K562 (cell line): ENCODE results near the gene ERVK3-1. TPM values are rescaled to one million over a fixed set of nuclear protein-coding genes. Genes with fewer than 3 reads are reported as not detected.
A peak's percentile ranks its signal among the peaks of the same experiment; 100 is the strongest.

Source experiments
- CREBBP ChIP-seq: IDR thresholded peaks from one replicate; pipeline ENCODE4 v1.6.1; 2012; ENCODE audit warnings: low read depth, mild to moderate bottlenecking, control low read depth, inconsistent platforms, low read length
- HNRNPUL1 ChIP-seq: fragments of 200-400 bp; formaldehyde crosslinking; IDR thresholded peaks from 2 replicates; pipeline ENCODE4 v1.6.1; 2017; ENCODE audit warnings: low read length
- MAZ ChIP-seq, 2 experiments: fragments of 450-650 bp in 1 of 2; sonication (generic) in 1 of 2; formaldehyde crosslinking; IDR thresholded peaks in 1 of 2; conservative IDR thresholded peaks in 1 of 2; 2 replicates each; pipeline versions ENCODE4 v1.4.0 to v1.5.0; 2020; ENCODE audit warnings: mild to moderate bottlenecking in 1 of 2, missing genetic modification reagents in 1 of 2
- MCM2 ChIP-seq: fragments of 450-650 bp; IDR thresholded peaks from 2 replicates; pipeline ENCODE4 v1.6.1; 2017; ENCODE audit warnings: low read depth, mild to moderate bottlenecking
- NEUROD1 ChIP-seq: fragments of 150-350 bp; IDR thresholded peaks from 2 replicates; pipeline ENCODE4 v1.6.1; 2014; ENCODE audit warnings: borderline replicate concordance, low read length, low read depth; ENCODE audit not compliant: partially characterized antibody
- POLR2AphosphoS5 ChIP-seq: IDR thresholded peaks from 2 replicates; pipeline ENCODE4 v1.6.1; 2011; ENCODE audit warnings: mild to moderate bottlenecking, low read depth, low read length, moderate library complexity; ENCODE audit not compliant: control insufficient read depth, insufficient read depth
- POLR2G ChIP-seq: fragments of 200-400 bp; formaldehyde crosslinking; IDR thresholded peaks from 2 replicates; pipeline ENCODE4 v1.6.1; 2017; ENCODE audit warnings: low read depth, mild to moderate bottlenecking, antibody characterized with exemption, low read length, moderate library complexity
- SMAD3 ChIP-seq: fragments of 450-650 bp; formaldehyde crosslinking; conservative IDR thresholded peaks from 2 replicates; pipeline ENCODE4 v1.4.0; 2020; ENCODE audit warnings: mild to moderate bottlenecking
- TAF1 ChIP-seq: IDR thresholded peaks from 2 replicates; pipeline ENCODE4 v1.6.1; 2011; ENCODE audit warnings: mild to moderate bottlenecking, low read length, moderate library complexity; ENCODE audit not compliant: insufficient read depth, control insufficient read depth, severe bottlenecking; ENCODE audit errors: extremely low read depth
- TCF7L2 ChIP-seq: fragments of 150-350 bp; IDR thresholded peaks from 2 replicates; pipeline ENCODE4 v1.6.1; 2016; ENCODE audit warnings: low read depth, mild to moderate bottlenecking, low read length, moderate library complexity
- TEAD4 ChIP-seq, 2 experiments: sonication (generic) in 1 of 2; formaldehyde crosslinking in 1 of 2; IDR thresholded peaks; 2 replicates each; pipeline versions ENCODE4 v1.6.1 to v1.8.0; 2012 to 2022; ENCODE audit warnings: borderline replicate concordance in 1 of 2, inconsistent platforms in 1 of 2, low read length in 1 of 2, mild to moderate bottlenecking in 1 of 2, missing genetic modification reagents in 1 of 2
- YY1 ChIP-seq, 3 experiments: IDR thresholded peaks; 2 replicates each; pipeline ENCODE4 v1.6.1; 2011; ENCODE audit warnings: low read length in 2 of 3, mild to moderate bottlenecking in 2 of 3, moderate library complexity in 2 of 3, borderline replicate concordance in 1 of 3, control low read depth in 1 of 3, low read depth in 1 of 3; ENCODE audit not compliant: insufficient read depth in 3 of 3, insufficient replicate concordance in 2 of 3, control insufficient read depth in 1 of 3, insufficient read length in 1 of 3; ENCODE audit errors: extremely low read depth in 1 of 3
- ZNF584 ChIP-seq: fragments of 200-800 bp; sonication (Bioruptor generic); IDR thresholded peaks from 2 replicates; pipeline ENCODE4 v1.6.1; 2016; ENCODE audit warnings: low read depth, mild to moderate bottlenecking, missing genetic modification characterization, missing compliant biosample characterization
- ZNF589 ChIP-seq: fragments of 200-800 bp; sonication (Bioruptor generic); IDR thresholded peaks from 2 replicates; pipeline ENCODE4 v1.6.1; 2016; ENCODE audit warnings: low read depth, missing genetic modification characterization, missing compliant biosample characterization
- polyA plus RNA-seq, 8 experiments: library from polyadenylated mRNA; depleted of rRNA in 4 of 8; stranded (reverse) in 5 of 8; unstranded in 3 of 8; fragments of >200 nt; fragmentation: Nextera tagmentation in 2 of 8; fragmentation: Illumina TruSeq in 1 of 8; extraction: Ambion mirVana in 2 of 8; extraction: Trizol in 1 of 8; gene quantifications; 2 replicates each; pipeline versions ENCODE4 v1.2.1 to v1.2.3, GENCODE V29; 2011 to 2014; ENCODE audit warnings: inconsistent platforms in 1 of 8, missing spikeins in 1 of 8
- total RNA-seq, 7 experiments: library from RNA; depleted of rRNA in 6 of 7; stranded (reverse); fragments of >200 nt in 6 of 7; fragmentation: Illumina TruSeq in 2 of 7; extraction: Trizol in 2 of 7; gene quantifications; 2 replicates each; pipeline versions ENCODE4 v1.2.1 to v1.2.3, GENCODE V29; 2011 to 2021; ENCODE audit warnings: low replicate concordance in 1 of 7
- TF ChIP-seq, protein P1 (sequence below): sonication (generic); formaldehyde crosslinking; IDR thresholded peaks from 2 replicates; pipeline ENCODE4 v1.8.1; 2023; ENCODE audit warnings: mild to moderate bottlenecking, missing genetic modification reagents
- TF ChIP-seq, protein P2 (sequence below): fragments of 250-450 bp; sonication (Bioruptor Pico); IDR thresholded peaks from 2 replicates; pipeline ENCODE4 v1.9.0; 2021; ENCODE audit warnings: mild to moderate bottlenecking
- TF ChIP-seq, protein P3 (sequence below): sonication (generic); formaldehyde crosslinking; IDR thresholded peaks from 2 replicates; pipeline ENCODE4 v1.8.0; 2023; ENCODE audit warnings: mild to moderate bottlenecking, missing genetic modification reagents
- TF ChIP-seq, protein P4 (sequence below): sonication (generic); formaldehyde crosslinking; IDR thresholded peaks from 2 replicates; pipeline ENCODE4 v1.8.0; 2022; ENCODE audit warnings: missing genetic modification reagents, mild to moderate bottlenecking, moderate library complexity, borderline replicate concordance

The ERVK3-1 gene
- total and polyA plus RNA-seq, 9 of the 15 experiments (the other 6 are each of a cell fraction or from before 2014, with no cell fraction given), result 87.6 to 299 (median 119) TPM

DNA sequence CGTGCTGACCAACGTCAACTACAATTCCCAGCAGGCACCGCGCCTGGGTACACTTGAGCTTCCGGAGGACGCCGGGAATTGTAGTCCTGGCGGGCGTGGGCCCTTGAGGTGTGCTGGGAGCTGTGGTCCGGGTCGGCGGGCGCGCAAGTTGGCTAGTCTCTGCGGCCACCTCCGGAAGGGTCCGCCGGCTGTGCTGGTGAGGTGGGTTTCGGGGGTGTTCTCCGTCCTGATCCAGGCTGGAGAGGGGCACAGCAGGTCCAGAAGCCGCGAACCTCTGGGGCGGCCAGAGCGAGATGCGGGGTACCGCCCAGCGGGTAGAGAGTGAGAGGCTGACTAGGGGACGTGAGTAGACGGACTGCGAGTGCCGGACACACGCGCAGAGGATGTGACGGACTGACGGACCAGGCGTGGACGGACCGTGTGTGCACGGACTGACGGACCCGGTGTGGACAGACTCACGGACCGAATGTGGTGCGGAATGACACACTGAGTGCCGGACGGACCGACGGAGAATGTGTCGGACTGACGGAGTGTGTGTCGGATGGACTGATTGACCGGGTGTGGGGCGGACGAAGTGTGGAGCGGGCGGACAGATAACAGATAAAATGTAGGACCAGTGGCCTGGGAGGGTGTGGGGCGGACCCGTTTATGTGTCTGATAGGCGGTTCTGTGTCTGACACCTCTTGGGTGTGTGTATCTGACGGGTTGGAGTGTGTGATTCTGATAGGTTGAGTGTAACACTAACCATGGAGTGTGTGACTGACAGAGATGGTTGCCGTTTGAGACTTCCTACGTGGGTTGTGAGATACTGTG, 21.9 kb downstream of the ERVK3-1 start, which contains the start of gene ZSCAN22 (continued):
- TF ChIP-seq, protein P1, sequence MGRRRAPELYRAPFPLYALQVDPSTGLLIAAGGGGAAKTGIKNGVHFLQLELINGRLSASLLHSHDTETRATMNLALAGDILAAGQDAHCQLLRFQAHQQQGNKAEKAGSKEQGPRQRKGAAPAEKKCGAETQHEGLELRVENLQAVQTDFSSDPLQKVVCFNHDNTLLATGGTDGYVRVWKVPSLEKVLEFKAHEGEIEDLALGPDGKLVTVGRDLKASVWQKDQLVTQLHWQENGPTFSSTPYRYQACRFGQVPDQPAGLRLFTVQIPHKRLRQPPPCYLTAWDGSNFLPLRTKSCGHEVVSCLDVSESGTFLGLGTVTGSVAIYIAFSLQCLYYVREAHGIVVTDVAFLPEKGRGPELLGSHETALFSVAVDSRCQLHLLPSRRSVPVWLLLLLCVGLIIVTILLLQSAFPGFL (CRISPR knock-in tag), result no peak
- no peak for TF ChIP-seq HNRNPUL1
- peak; percentile 93 for TF ChIP-seq ZNF584 (CRISPR knock-in tag)
- no peak for TF ChIP-seq NEUROD1
- TF ChIP-seq, protein P2, sequence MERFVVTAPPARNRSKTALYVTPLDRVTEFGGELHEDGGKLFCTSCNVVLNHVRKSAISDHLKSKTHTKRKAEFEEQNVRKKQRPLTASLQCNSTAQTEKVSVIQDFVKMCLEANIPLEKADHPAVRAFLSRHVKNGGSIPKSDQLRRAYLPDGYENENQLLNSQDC (CRISPR knock-in tag), result no peak
- TF ChIP-seq, protein P3, sequence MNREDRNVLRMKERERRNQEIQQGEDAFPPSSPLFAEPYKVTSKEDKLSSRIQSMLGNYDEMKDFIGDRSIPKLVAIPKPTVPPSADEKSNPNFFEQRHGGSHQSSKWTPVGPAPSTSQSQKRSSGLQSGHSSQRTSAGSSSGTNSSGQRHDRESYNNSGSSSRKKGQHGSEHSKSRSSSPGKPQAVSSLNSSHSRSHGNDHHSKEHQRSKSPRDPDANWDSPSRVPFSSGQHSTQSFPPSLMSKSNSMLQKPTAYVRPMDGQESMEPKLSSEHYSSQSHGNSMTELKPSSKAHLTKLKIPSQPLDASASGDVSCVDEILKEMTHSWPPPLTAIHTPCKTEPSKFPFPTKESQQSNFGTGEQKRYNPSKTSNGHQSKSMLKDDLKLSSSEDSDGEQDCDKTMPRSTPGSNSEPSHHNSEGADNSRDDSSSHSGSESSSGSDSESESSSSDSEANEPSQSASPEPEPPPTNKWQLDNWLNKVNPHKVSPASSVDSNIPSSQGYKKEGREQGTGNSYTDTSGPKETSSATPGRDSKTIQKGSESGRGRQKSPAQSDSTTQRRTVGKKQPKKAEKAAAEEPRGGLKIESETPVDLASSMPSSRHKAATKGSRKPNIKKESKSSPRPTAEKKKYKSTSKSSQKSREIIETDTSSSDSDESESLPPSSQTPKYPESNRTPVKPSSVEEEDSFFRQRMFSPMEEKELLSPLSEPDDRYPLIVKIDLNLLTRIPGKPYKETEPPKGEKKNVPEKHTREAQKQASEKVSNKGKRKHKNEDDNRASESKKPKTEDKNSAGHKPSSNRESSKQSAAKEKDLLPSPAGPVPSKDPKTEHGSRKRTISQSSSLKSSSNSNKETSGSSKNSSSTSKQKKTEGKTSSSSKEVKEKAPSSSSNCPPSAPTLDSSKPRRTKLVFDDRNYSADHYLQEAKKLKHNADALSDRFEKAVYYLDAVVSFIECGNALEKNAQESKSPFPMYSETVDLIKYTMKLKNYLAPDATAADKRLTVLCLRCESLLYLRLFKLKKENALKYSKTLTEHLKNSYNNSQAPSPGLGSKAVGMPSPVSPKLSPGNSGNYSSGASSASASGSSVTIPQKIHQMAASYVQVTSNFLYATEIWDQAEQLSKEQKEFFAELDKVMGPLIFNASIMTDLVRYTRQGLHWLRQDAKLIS (CRISPR knock-in tag), result peak; percentile 58; the same call in 1 of the 2 replicates
- TF ChIP-seq MAZ (CRISPR knock-in tag; conservative IDR thresholded peaks at IDR 0.05 in 1 of 2, IDR thresholded peaks at IDR 0.05 in 1 of 2), result peak; percentile 76 to 80; a peak in 2 of 4 replicates
- 0 out of 2 replicates have a peak, but pooled peaks have one; percentile 12 for TF ChIP-seq TEAD4 (IDR thresholded peaks at IDR 0.05; ENCODE audit: low read length)
- no peak for TF ChIP-seq TEAD4 (CRISPR knock-in tag; IDR thresholded peaks at IDR 0.05; ENCODE audit: borderline replicate concordance)
- no peak for TF ChIP-seq MCM2
- no peak for TF ChIP-seq CREBBP
- peak; percentile 50 for TF ChIP-seq TAF1
- TF ChIP-seq YY1 (IDR thresholded peaks at IDR 0.05; ENCODE audit: borderline replicate concordance in 1 of 3, control insufficient read depth in 1 of 3, extremely low read depth in 1 of 3, insufficient read depth in 3 of 3, insufficient read length in 1 of 3, insufficient replicate concordance in 2 of 3, low read depth in 1 of 3, low read length in 2 of 3), result peak in 2 of 3 experiments; percentile 13 to 56
- peak; percentile 98 for TF ChIP-seq POLR2G
- no peak for TF ChIP-seq TCF7L2
- TF ChIP-seq, protein P4, sequence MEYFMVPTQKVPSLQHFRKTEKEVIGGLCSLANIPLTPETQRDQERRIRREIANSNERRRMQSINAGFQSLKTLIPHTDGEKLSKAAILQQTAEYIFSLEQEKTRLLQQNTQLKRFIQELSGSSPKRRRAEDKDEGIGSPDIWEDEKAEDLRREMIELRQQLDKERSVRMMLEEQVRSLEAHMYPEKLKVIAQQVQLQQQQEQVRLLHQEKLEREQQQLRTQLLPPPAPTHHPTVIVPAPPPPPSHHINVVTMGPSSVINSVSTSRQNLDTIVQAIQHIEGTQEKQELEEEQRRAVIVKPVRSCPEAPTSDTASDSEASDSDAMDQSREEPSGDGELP (CRISPR knock-in tag), result peak; percentile 90
- TF ChIP-seq SMAD3 (CRISPR knock-in tag), result no peak
- peak; percentile 75; the same call in 1 of the 2 replicates for TF ChIP-seq ZNF589 (CRISPR knock-in tag)
- TF ChIP-seq POLR2AphosphoS5, result no peak
